HG02571 (cell line): ENCODE measurements around the gene THSD1.

Experiments used
- ATAC-seq: cut with Tn5 transposase; IDR thresholded peaks from one replicate; pipeline ENCODE4 v1.9.1; 2021; ENCODE audit warnings: mild to moderate bottlenecking, moderate library complexity; ENCODE audit not compliant: unreplicated experiment

THSD1 gene

GRCh38 chr13:52405767-52406494 lies at the start of gene THSD1:
THSD1 (minus strand) TSS chr13:52406172; CDS start chr13:52402600, 3,572 bp downstream.
- no peak for ATAC-seq

DNA sequence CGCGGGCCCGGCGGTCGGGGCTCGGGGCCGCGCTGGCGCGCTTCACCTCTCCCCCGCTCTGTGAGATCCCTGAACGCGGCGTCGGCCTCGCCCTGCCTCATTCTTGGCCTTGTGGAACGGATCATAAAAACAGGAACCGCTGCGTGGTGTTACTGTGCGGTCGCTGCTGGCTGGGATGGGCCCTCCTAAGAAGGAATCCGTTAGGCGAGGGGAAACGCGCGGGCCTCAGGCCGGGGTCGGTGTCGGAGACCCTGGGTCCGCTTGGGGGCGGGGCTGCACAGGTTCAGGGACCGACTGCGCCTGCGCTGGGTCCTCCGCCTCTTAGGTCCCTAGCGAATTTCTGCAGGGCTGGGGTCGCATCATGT lies 49.7 kb upstream of the THSD1 start:
- ATAC-seq, result peak; percentile 37

DNA sequence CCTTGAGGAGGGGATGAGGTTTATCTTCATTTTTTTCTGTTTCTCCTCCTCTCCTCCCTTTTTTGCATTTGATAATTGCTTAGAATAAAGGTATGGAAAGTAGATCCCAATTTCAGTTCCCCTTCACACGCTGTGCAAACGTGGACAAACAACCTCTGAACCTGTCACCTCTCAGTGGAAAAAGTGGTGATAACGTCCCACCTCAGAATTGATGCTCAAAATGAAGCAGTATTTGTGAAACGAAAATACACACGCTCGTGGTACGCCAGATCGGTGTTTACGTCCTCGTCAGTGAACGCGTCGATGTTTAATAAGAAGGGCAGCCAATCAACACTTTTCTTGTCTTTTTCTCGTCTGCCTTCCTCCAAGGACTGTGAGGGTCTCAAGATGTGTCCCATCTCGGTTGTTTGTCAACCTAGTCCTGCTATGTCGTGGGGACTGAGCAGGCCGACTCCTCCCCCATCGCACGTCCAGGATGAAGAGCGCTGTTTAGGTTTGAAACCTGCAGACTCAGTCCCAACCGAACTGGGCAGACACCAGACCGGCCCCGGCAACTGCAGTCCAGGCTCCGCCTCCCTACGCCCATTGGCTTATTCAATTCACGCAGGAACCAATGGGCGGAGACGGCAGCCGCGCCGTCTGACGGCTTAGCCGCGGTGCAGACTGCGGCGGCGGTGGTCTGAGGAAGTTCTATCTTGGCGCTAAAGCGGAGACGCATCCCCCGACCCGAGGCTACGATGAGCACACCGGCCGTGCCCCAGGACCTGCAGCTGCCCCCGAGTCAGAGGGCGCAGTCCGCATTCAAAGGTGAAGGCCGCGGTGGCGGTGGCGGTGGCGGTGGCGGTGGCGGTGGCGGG lies 49.1 kb upstream of the THSD1 start, which contains the start of gene CKAP2:
Gene CKAP2 (plus strand): TSS at position 659 of the 857 bp plus-strand sequence. CDS start 79 bp downstream, at position 738.
- ATAC-seq, result peak; percentile 74

GRCh38 chr13:52454459-52454819 lies 48.5 kb upstream of the THSD1 start:
- ATAC-seq, result peak; percentile 28

DNA sequence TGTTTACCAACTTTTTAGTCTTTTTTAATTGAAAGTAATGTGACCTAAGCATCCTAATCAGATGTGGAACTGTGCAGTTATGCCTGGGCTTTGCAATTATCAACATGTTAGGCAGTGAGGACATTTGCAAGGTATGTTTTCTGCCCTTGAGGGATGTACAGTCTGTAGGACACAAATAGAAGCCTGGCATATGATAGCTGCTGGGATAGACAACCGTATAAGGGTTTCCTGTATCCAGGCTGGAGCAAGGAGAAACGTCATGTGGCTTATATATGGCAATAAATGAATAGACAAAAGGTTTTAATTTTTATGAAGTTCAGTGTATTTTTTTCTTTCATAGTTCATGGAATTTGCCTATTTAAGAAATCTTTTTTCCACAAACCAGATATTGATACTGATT lies 46.5 kb upstream of the THSD1 start:
- no peak for ATAC-seq

GRCh38 chr13:52451135-52451804 lies 45.3 kb upstream of the THSD1 start:
- no peak for ATAC-seq

DNA sequence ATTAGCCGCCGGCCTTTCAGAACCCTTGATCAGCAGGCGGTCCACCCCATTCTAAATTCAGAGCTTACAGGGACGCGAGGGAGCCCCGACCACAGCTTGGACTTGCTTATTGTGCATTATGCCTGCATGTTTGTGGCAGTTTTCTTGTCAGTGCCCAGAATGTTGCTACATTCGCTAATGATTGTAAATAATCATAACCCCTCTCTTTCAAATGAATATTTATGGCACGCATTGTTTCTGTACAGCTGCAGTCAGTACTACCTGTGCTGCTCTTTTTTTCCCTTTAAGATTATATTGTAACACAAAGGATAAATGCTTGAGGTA lies 44.8 kb upstream of the THSD1 start:
- no peak for ATAC-seq

DNA sequence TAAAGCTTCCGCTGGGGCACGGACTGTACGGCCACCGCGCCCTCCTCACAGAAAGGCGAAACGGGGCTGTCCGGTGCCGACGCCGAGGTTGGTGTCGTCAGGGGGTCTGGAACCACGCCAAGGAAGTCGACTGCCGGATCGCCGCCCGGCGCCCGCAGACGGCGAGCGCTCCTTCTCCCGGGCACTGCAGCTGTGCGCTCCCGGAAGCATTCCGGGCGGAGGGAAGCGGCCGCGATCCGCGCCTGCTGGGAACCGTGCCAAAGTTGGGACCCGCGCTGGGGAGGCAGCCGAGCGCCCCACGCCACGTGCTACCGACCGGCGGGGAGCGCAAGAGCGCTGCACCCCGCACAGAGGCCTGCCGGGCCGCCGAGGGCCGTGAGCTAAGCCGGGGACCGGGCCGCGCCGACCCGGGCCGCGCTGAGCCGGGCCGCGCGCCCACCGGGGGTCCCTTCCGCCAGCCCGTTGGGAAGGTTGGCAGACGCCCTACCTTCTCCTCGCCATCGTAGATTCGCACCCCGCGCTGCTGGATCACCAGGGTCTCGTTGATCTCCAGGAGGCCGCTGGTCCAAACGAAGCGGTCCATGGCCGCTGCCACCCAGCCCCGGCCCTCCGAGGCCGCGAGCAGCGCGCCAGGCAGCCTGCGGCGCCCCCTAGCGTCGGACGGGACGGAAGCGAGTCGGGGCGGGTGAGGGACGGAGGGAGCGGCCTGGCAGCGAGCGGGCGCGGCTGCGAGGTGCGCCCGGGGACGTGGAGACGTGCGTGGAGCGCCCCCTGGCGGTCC lies 44.2 kb upstream of the THSD1 start, which contains the start of gene VPS36:
Gene VPS36 (minus strand): TSS at position 623 of the 781 bp plus-strand sequence. CDS start 40 bp downstream, at position 583.
- peak; percentile 64 for ATAC-seq

GRCh38 chr13:52449331-52450011 lies 43.5 kb upstream of the THSD1 start:
- no peak for ATAC-seq

DNA sequence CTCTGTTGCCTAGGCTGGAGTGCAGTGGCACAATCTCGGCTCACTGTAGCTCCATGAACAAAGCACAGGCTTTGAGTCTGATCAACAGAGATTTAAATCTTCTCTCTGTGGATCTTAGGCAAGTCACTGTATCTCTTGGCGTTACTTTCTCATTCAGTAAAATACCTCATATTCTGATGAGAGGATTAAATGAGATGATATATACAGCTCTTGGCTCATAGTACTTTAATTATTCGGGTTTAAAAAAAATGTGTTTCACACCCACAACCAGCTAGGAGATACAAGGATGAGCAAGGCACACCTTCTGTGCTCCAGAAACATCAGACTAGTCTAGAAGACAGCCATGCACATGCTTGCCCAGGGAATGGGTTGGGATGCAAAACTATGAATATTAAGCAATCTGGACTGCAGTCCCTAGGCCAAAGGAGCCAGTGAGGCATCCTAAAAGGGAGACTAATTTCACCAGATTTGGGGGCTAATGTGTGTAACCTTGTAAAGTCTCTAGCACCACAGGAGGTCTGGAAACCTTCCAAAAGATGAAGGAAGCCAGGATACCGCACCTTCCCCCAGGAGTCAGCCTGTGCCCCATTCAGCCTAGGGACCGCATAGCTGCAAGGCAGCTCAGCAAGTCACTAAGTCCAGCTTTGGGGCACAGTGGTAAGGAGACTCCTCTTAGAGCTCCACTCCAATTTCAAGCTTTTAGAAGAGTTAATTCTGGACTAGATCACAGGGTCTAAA lies 42.0 kb upstream of the THSD1 start:
- no peak for ATAC-seq

DNA sequence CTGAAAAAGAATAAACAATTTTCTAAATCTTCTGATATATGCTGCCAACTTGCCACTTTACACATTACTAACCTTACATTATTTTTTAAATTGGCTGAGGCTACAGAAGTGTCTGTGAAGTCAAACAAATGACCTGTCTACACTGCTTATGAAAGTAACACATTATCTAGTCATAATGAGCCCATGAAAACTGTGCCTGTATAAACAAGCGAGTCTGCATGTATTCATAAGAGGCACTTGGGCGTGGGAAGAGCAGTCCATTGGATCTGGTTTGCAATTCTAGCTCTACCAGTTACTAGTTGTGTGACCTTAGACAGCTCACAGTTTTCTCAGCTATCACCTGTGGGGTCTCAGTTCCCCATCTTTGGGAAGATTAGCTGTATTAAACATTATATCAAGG lies 41.4 kb upstream of the THSD1 start:
- no peak for ATAC-seq

- ATAC-seq, result no peak
Observed at GRCh38 chr13:52446265-52446664, 40.3 kb upstream of the THSD1 start.

DNA sequence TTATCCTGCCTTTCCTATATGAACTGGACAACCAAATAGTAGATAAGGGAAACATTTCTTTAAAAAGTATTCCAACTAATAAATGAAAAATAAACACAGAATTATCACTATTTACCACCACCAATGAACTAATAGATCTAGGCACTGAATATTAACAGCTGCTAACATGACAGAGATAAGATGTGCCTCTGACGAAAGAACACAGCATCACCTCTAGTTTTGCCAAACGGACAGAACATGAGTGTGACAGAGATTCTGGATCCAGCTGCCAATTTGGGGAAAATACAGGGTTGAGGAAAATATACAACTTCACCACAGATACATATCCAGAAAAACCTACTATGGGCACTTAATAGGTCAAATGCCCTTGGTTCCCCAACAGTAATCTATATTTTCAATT lies 26.5 kb upstream of the THSD1 start:
- no peak for ATAC-seq

DNA sequence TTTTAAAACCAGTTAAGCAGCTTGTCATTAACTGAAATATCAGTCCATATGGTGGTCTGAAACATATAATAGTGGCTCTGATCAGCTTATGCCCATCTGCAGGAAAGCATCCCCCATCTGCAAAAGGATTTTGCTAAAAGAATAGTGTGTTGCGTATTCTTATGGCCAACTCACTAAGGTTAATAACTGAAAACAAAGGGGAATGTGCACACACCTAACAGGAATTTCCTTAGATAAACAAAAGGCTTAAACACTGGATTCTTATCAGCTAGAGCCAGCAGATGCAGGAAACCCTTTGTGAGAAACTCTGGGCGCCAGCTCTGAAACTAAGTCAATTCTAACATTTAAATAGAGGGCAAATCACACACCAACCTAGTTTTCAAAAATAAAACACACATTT lies 22.3 kb upstream of the THSD1 start:
- ATAC-seq, result no peak

DNA sequence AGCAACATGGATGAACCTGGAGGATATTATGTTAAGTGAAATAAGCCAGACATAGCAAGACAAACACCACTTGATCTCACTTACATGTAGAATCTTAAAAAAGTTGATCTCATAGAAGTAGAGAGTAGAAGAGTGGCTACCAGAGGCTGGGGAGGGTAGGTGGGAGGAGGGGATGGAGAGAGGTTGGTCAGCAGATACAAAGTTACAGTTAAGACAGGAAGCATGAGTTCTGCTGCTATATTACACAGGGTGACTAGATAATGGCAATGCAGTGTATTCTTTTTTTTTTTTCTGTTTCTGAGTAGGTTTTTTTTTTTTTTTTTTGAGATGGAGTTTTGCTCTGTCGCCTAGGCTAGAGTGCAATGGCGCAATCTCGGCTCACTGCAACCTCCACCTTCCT lies 15.2 kb upstream of the THSD1 start:
- no peak for ATAC-seq

- ATAC-seq, result no peak
Observed at GRCh38 chr13:52419080-52419479, 13.1 kb upstream of the THSD1 start.

- no peak for ATAC-seq
Observed at GRCh38 chr13:52414963-52415362, 9.0 kb upstream of the THSD1 start.

DNA sequence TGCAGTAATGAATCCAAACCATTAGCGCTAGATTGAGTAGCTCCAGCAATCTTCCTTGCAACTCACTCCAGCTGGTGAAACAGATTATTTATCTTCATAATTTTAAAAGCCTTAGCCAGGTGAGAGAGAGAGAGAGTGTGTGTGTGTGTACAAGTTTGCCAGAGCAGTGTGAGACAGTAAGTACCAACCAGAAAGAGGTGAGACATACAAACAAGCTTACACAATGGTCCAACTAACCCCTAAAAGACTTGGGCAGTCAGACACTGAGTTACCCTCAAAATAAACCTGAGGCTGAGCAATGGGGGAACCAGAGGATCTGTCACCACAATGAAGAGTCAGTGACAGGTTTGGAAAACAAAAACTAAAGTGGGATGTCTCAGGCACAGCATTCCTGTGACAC lies 8.1 kb upstream of the THSD1 start:
- ATAC-seq, result no peak

DNA sequence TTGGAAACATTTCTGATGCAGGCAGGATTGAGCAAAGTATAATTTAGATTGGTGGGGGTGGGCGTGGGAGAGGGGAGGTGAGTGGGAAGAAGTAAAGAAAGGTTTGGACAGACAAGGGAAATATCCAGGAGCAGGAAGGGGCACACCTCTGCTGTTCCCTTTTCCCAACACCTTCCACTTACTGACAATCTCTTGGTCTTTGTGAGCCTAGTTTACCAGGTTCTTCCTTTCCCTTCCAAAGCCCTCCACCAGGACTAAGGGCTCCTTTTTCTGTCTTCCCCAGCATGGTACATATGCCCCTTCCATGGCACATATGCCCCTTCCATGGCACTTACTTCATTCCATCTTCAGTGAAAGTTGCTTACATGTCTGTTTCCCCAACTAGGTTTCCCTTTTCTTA lies 6.2 kb upstream of the THSD1 start:
- no peak for ATAC-seq

- ATAC-seq, result peak; percentile 90
Observed at GRCh38 chr13:52411629-52412028, 5.7 kb upstream of the THSD1 start.
